Tibial artery (tissue), 4 donors: ENCODE results near the gene SYNE1.

Source experiments
- DNase-seq, 2 donors: peaks; one replicate each; pipeline ENCODE4 v3.0.0-alpha.2; 2019
- H3K27ac ChIP-seq, 2 donors: fragments of 200-600 bp; sonication (generic) in 1 of 2; 1 replicate in 1 of 2; 2 replicates in 1 of 2; pipeline ENCODE4 v1.5.1; 2018 to 2019; ENCODE audit warnings: mild to moderate bottlenecking in 1 of 2
- H3K27me3 ChIP-seq, 2 donors: fragments of 200-600 bp; sonication (generic) in 1 of 2; one replicate each; pipeline versions ENCODE4 v1.5.1 to v1.6.0; 2016 to 2019
- H3K36me3 ChIP-seq, 3 donors: fragments of 200-600 bp; sonication (generic) in 2 of 3; one replicate each; pipeline ENCODE4 v1.5.1; 2016 to 2019; ENCODE audit warnings: mild to moderate bottlenecking in 2 of 3
- H3K4me1 ChIP-seq, 4 donors: fragments of 200-600 bp; sonication (generic) in 2 of 4; 1 replicate in 3 of 4; 2 replicates in 1 of 4; pipeline ENCODE4 v1.5.1; 2016 to 2019
- H3K4me3 ChIP-seq, 2 donors: fragments of 200-600 bp; sonication (generic) in 1 of 2; 1 replicate in 1 of 2; 2 replicates in 1 of 2; pipeline ENCODE4 v1.5.1; 2018 to 2019; ENCODE audit warnings: mild to moderate bottlenecking in 2 of 2
- H3K9me3 ChIP-seq, 3 donors: fragments of 200-600 bp; sonication (generic) in 1 of 3; one replicate each; pipeline ENCODE4 v1.5.1; 2016 to 2019
- CTCF ChIP-seq, 2 experiments: fragments of 200-600 bp in 1 of 2; fragments of 450-650 bp in 1 of 2; IDR thresholded peaks; one replicate each; pipeline ENCODE4 v1.5.1; 2017 to 2019; ENCODE audit warnings: antibody characterized with exemption in 2 of 2, mild to moderate bottlenecking in 1 of 2, moderate library complexity in 1 of 2
- intact Hi-C: fragments of 100-400 bp; cut with DNase I; formaldehyde crosslinking; loops from one replicate; pipeline ENCODE4 v1.15.0; 2023; ENCODE audit warnings: low total_unique reads

The SYNE1 gene

GRCh38 chr6:152379423-152379822, 257.7 kb downstream of the SYNE1 start:
- H3K4me3 ChIP-seq: peak overlapping the region; percentile 66 to 71
- H3K36me3 ChIP-seq: peaks cover 16 to 18% (median 18%) of the 10 kb centered on the region in 3 donors
- intact Hi-C loops: no loop called here
- H3K27ac ChIP-seq: peak overlapping the region; percentile 94 to 95
- no peak for DNase-seq
- no peak for TF ChIP-seq CTCF (IDR thresholded peaks at IDR 0.05)
- no peaks in the 10 kb centered on the region for H3K9me3 ChIP-seq
- H3K27me3 ChIP-seq: no peaks in the 10 kb centered on the region
- H3K4me1 ChIP-seq: peaks cover 0 to 26% (median 0%) of the 10 kb centered on the region in 4 donors

- Histone ChIP-seq H3K4me3 (peak overlapping the region; percentile 66 to 71), H3K4me1 (peaks cover 0 to 33% (median 0%) of the 10 kb centered on the region in 4 donors), H3K36me3 (peaks cover 16 to 28% (median 24%) of the 10 kb centered on the region in 3 donors), H3K27me3 (no peaks in the 10 kb centered on the region), H3K9me3 (no peaks in the 10 kb centered on the region), H3K27ac (peak overlapping the region; percentile 94 to 95)
- no peak for DNase-seq
- TF ChIP-seq CTCF (IDR thresholded peaks at IDR 0.05): no peak
- intact Hi-C loops: no loop called here
Measured at GRCh38 chr6:152378169-152378568, 259.0 kb downstream of the SYNE1 start.

GRCh38 chr6:152375197-152375596, 262.0 kb downstream of the SYNE1 start:
- Histone ChIP-seq H3K27me3 (no peaks in the 10 kb centered on the region), H3K4me3 (no peak overlapping the region), H3K9me3 (no peaks in the 10 kb centered on the region), H3K4me1 (peaks cover 0 to 33% (median 0%) of the 10 kb centered on the region in 4 donors), H3K36me3 (peaks cover 36 to 55% (median 43%) of the 10 kb centered on the region in 3 donors), H3K27ac (no peak overlapping the region)
- intact Hi-C loops: no loop called here
- no peak for TF ChIP-seq CTCF (IDR thresholded peaks at IDR 0.05)
- DNase-seq: no peak

- intact Hi-C loops: no loop called here
- Histone ChIP-seq H3K27ac (no peak overlapping the region), H3K9me3 (no peaks in the 10 kb centered on the region), H3K4me3 (no peak overlapping the region), H3K4me1 (peaks cover 0 to 45% (median 1%) of the 10 kb centered on the region in 4 donors), H3K36me3 (peaks cover 51 to 70% (median 57%) of the 10 kb centered on the region in 3 donors), H3K27me3 (no peaks in the 10 kb centered on the region)
- no peak for DNase-seq
- no peak for TF ChIP-seq CTCF (IDR thresholded peaks at IDR 0.05)
Measured at GRCh38 chr6:152372945-152373344, 264.2 kb downstream of the SYNE1 start.

- no peak for DNase-seq
- TF ChIP-seq CTCF (IDR thresholded peaks at IDR 0.05): no peak
- peaks cover 58 to 76% (median 63%) of the 10 kb centered on the region in 3 donors for H3K36me3 ChIP-seq
- H3K27ac ChIP-seq: no peak overlapping the region
- H3K4me3 ChIP-seq: no peak overlapping the region
- H3K4me1 ChIP-seq: peaks cover 0 to 35% (median 1%) of the 10 kb centered on the region in 4 donors
- H3K9me3 ChIP-seq: no peaks in the 10 kb centered on the region
- H3K27me3 ChIP-seq: no peaks in the 10 kb centered on the region
- intact Hi-C loops: no loop called here
Measured at GRCh38 chr6:152371775-152372174, 265.4 kb downstream of the SYNE1 start.
